Thoracic aorta (tissue), 2 donors: ENCODE results near the gene NDST3. TPM values are rescaled to one million over a fixed set of nuclear protein-coding genes. Genes with fewer than 3 reads are reported as not detected.

ENCODE experiments used
- ATAC-seq: fragments of 150-250 bp; one replicate; pipeline ENCODE4 v1.8.0; 2017; ENCODE audit warnings: low read depth; ENCODE audit not compliant: insufficient number of reproducible peaks, low FRiP score
- DNase-seq: peaks from one replicate; pipeline ENCODE4 v3.0.0-alpha.2; 2020; ENCODE audit warnings: low spot score
- H3K27ac ChIP-seq, 2 donors: fragments of 200-600 bp; sonication (generic); 1 replicate in 1 of 2; 2 replicates in 1 of 2; pipeline ENCODE4 v1.5.1; 2016; ENCODE audit warnings: mild to moderate bottlenecking in 2 of 2, moderate library complexity in 2 of 2
- H3K27me3 ChIP-seq: fragments of 200-600 bp; sonication (generic); replicated peaks from 2 replicates; pipeline ENCODE4 v1.6.0; 2016; ENCODE audit warnings: mild to moderate bottlenecking; ENCODE audit not compliant: insufficient read depth
- H3K36me3 ChIP-seq: fragments of 200-600 bp; sonication (generic); one replicate; pipeline ENCODE4 v1.5.1; 2016
- H3K4me1 ChIP-seq, 2 donors: fragments of 200-600 bp; sonication (generic); 1 replicate in 1 of 2; 2 replicates in 1 of 2; pipeline versions ENCODE4 v1.5.1 to v1.6.0; 2016; ENCODE audit warnings: low read depth in 2 of 2, mild to moderate bottlenecking in 1 of 2; ENCODE audit not compliant: control insufficient read depth in 1 of 2
- H3K4me3 ChIP-seq: fragments of 200-600 bp; sonication (generic); 2 replicates; pipeline ENCODE4 v1.5.1; 2016; ENCODE audit warnings: mild to moderate bottlenecking
- H3K9me3 ChIP-seq: fragments of 200-600 bp; sonication (generic); 2 replicates; pipeline ENCODE4 v1.5.1; 2016
- total RNA-seq, 2 donors: library from RNA; depleted of rRNA; stranded (reverse); fragments of >200 nt; gene quantifications; one replicate each; pipeline versions ENCODE4 v1.1.0 to v1.2.3, GENCODE V29; 2016
- TF ChIP-seq, protein P1 (sequence below): fragments of 200-600 bp; sonication (generic); IDR thresholded peaks from one replicate; pipeline ENCODE4 v1.5.1; 2019; ENCODE audit warnings: antibody characterized with exemption

Gene NDST3
- total RNA-seq, 2 donors from 2014 or later, result not detected

DNA sequence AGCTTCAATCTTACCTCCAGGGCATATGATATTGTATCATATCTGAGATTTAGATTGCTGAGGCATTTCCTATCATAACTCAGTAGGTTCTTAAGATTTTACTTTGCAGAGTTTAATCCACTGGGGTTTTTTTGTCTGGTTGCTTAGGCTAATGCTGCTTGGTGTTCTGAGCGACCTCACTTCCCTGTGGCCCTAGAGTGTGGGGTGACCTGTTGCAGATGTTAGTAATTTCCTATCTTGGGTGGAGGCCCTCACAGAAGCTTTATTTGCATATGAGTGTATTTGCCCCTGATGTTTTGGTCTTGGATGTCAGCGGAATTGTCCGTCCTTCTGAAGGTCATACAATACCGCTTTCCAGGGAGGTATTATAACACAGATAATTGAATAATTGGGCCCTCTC, 137.1 kb downstream of the NDST3 start:
- Histone ChIP-seq H3K9me3 (peaks cover 4% of the 10 kb centered on the region), H3K4me3 (no peak overlapping the region), H3K27me3 (no peaks in the 10 kb centered on the region), H3K4me1 (no peaks in the 10 kb centered on the region), H3K27ac (no peak overlapping the region), H3K36me3 (no peaks in the 10 kb centered on the region)
- TF ChIP-seq, protein P1, sequence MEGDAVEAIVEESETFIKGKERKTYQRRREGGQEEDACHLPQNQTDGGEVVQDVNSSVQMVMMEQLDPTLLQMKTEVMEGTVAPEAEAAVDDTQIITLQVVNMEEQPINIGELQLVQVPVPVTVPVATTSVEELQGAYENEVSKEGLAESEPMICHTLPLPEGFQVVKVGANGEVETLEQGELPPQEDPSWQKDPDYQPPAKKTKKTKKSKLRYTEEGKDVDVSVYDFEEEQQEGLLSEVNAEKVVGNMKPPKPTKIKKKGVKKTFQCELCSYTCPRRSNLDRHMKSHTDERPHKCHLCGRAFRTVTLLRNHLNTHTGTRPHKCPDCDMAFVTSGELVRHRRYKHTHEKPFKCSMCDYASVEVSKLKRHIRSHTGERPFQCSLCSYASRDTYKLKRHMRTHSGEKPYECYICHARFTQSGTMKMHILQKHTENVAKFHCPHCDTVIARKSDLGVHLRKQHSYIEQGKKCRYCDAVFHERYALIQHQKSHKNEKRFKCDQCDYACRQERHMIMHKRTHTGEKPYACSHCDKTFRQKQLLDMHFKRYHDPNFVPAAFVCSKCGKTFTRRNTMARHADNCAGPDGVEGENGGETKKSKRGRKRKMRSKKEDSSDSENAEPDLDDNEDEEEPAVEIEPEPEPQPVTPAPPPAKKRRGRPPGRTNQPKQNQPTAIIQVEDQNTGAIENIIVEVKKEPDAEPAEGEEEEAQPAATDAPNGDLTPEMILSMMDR, result no peak
- DNase-seq (no peak), ATAC-seq (no peak)

DNA sequence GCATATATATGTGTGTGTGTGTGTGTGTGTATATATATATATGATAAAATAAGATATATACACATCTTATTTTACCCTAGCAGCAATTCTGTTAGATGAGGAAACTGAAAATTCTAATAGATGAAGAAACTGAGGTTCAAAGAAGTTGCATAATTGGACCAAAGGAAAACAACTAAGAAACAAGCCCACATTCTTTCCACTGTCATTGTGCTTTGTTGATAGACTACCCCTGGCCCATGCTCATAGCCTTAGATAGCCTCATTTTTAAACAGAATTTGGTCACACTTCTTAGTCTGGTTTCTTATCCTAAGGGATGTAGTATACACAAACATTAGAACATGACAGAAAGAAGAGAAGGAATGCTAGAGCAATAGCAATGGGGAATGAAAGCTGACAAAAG, 138.8 kb downstream of the NDST3 start:
- H3K9me3 ChIP-seq, result no peaks in the 10 kb centered on the region
- TF ChIP-seq, protein P1, result no peak
- no peak overlapping the region for H3K27ac ChIP-seq
- H3K27me3 ChIP-seq, result no peaks in the 10 kb centered on the region
- no peak overlapping the region for H3K4me3 ChIP-seq
- ATAC-seq (no peak), DNase-seq (no peak)
- no peaks in the 10 kb centered on the region for H3K36me3 ChIP-seq
- H3K4me1 ChIP-seq, result no peaks in the 10 kb centered on the region

DNA sequence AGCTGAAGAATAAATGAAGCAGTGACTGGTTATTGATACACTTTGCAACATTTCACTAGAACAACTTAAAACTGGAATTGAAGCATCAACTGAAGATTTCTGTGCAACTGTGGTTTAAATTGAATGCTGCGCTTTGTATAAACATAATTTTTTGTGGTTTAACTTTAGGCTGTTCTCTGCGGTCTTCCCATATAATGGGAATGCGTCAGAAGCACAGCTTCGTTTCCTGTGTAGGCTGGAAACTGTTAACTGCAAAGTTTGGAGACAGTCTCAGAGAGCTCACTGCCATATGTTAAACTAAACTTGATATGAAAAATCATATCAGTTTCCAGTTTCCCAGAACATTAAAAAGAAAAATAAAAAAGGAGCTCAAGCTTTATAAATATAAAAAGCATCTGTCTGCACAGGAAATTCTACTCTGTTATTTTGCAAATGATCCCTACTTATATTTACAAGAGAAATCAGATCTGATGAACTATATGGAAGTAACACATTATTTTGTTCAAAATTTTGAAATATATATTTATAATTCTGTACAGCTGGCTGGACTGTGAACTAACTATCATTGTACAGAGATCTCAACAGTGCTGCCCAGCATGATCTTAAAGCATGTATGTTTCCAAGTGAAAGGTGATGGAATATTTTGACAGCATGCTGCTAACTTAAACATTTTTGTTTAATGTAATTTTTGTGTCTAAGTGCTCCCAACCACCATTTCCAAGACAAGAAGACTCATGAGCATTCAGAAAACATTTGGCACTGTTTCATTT, 139.9 kb downstream of the NDST3 start:
- no peaks in the 10 kb centered on the region for H3K27me3 ChIP-seq
- TF ChIP-seq, protein P1, result no peak
- DNase-seq, result no peak
- H3K4me3 ChIP-seq, result no peak overlapping the region
- ATAC-seq, result no peak
- H3K4me1 ChIP-seq, result no peaks in the 10 kb centered on the region
- no peaks in the 10 kb centered on the region for H3K9me3 ChIP-seq
- no peak overlapping the region for H3K27ac ChIP-seq
- H3K36me3 ChIP-seq, result no peaks in the 10 kb centered on the region

DNA sequence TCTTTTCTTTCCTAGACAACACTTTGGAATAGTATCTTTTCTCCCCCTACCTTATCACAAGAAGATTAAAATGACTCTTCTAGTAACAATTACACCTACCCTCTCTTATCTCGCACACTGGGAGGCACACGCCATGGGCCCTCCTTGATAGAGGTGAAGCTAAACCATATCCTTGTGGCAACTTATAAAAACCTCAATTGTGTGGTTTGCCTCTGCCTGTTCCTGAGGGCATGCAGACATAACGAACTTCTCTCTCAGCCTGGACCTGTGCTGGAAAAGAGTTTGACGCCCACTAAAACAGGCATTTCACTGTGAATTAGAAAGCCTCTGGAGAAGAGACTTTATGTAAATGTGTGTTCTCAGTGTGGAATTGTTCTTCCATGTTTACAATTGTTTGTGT, 141.2 kb downstream of the NDST3 start:
- Histone ChIP-seq H3K36me3 (no peaks in the 10 kb centered on the region), H3K4me3 (no peak overlapping the region), H3K9me3 (no peaks in the 10 kb centered on the region), H3K4me1 (no peaks in the 10 kb centered on the region), H3K27me3 (no peaks in the 10 kb centered on the region), H3K27ac (no peak overlapping the region)
- TF ChIP-seq, protein P1, result no peak
- no peak for ATAC-seq
- DNase-seq, result no peak

DNA sequence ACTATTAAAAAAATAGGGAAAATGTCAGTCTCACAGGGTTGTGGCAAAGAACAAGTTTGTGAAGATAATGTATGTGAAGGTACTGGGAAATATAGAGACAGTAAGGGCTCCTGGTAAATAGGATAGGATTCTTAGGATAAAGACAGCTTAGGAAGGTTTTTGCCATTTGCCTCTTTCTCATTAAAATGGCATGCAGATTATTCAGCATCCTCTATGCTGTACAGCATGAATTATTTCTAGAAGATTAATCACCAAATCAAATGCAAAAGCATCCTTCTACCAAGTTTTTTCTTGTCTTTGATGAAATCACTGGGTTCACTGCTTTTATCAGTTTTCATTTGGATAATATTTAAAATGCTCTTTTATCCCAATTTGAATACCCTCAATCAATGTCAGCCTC, 142.8 kb downstream of the NDST3 start:
- ATAC-seq, result no peak
- H3K36me3 ChIP-seq, result no peaks in the 10 kb centered on the region
- H3K4me1 ChIP-seq, result no peaks in the 10 kb centered on the region
- TF ChIP-seq, protein P1, result no peak
- no peak overlapping the region for H3K4me3 ChIP-seq
- H3K9me3 ChIP-seq, result no peaks in the 10 kb centered on the region
- no peak for DNase-seq
- H3K27me3 ChIP-seq, result no peaks in the 10 kb centered on the region
- H3K27ac ChIP-seq, result no peak overlapping the region
